ENCODE measurements around the gene RAB10. TPM values are rescaled to one million over a fixed set of nuclear protein-coding genes. Genes with fewer than 3 reads are reported as not detected.

Gene RAB10
- total RNA-seq, 1 donor from 2014 or later, result 130 TPM

GRCh38 chr2:26128176-26128575, 94.3 kb downstream of the RAB10 start:
- TF ChIP-seq CTCF (IDR thresholded peaks at IDR 0.05; ENCODE audit: unreplicated experiment), result no peak
- Mint-ChIP-seq H3K4me3 (ENCODE audit: unreplicated experiment) (no peak overlapping the region), H3K9me3 (ENCODE audit: unreplicated experiment) (no peaks in the 10 kb centered on the region), H3K27me3 (ENCODE audit: unreplicated experiment) (no peaks in the 10 kb centered on the region), H3K27ac (ENCODE audit: unreplicated experiment) (no peak overlapping the region), H3K4me1 (ENCODE audit: unreplicated experiment) (peaks cover 3% of the 10 kb centered on the region), H3K36me3 (ENCODE audit: low read depth, unreplicated experiment) (peaks cover 9% of the 10 kb centered on the region)
- DNase-seq (ENCODE audit: low spot score), result no peak

DNA sequence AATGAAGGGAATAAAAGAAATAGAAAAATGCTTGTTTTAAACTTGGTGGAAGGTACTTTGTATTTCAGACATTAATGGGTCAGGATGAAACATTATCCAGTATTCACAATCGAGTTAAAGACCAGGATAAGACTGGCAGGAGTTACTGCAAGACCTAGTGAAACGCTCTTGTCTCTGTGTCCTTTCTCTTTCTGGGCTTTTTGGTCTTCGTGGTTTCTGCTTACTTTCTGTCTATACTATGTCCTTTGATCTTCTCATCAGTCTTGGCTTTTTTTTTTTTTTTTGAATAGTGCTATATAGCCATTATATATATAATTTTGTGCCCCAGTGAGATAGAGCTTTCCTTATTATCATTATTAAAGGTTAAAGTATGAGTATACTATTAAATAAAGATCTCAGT, 96.9 kb downstream of the RAB10 start:
- Mint-ChIP-seq H3K4me3 (ENCODE audit: unreplicated experiment) (no peak overlapping the region), H3K36me3 (ENCODE audit: low read depth, unreplicated experiment) (peaks cover 17% of the 10 kb centered on the region), H3K27ac (ENCODE audit: unreplicated experiment) (no peak overlapping the region), H3K9me3 (ENCODE audit: unreplicated experiment) (no peaks in the 10 kb centered on the region), H3K4me1 (ENCODE audit: unreplicated experiment) (peaks cover 8% of the 10 kb centered on the region), H3K27me3 (ENCODE audit: unreplicated experiment) (peaks cover 1% of the 10 kb centered on the region)
- no peak for DNase-seq (ENCODE audit: low spot score)
- TF ChIP-seq CTCF (IDR thresholded peaks at IDR 0.05; ENCODE audit: unreplicated experiment), result no peak

GRCh38 chr2:26136451-26136850, 102.6 kb downstream of the RAB10 start:
- peak overlapping the region; percentile 22 for H3K27ac Mint-ChIP-seq (ENCODE audit: unreplicated experiment)
- TF ChIP-seq CTCF (IDR thresholded peaks at IDR 0.05; ENCODE audit: unreplicated experiment), result no peak
- H3K27me3 Mint-ChIP-seq (ENCODE audit: unreplicated experiment), result peaks cover 6% of the 10 kb centered on the region
- H3K36me3 Mint-ChIP-seq (ENCODE audit: low read depth, unreplicated experiment), result peaks cover 14% of the 10 kb centered on the region
- peaks cover 8% of the 10 kb centered on the region for H3K4me1 Mint-ChIP-seq (ENCODE audit: unreplicated experiment)
- no peak for DNase-seq (ENCODE audit: low spot score)
- no peak overlapping the region for H3K4me3 Mint-ChIP-seq (ENCODE audit: unreplicated experiment)
- no peaks in the 10 kb centered on the region for H3K9me3 Mint-ChIP-seq (ENCODE audit: unreplicated experiment)

DNA sequence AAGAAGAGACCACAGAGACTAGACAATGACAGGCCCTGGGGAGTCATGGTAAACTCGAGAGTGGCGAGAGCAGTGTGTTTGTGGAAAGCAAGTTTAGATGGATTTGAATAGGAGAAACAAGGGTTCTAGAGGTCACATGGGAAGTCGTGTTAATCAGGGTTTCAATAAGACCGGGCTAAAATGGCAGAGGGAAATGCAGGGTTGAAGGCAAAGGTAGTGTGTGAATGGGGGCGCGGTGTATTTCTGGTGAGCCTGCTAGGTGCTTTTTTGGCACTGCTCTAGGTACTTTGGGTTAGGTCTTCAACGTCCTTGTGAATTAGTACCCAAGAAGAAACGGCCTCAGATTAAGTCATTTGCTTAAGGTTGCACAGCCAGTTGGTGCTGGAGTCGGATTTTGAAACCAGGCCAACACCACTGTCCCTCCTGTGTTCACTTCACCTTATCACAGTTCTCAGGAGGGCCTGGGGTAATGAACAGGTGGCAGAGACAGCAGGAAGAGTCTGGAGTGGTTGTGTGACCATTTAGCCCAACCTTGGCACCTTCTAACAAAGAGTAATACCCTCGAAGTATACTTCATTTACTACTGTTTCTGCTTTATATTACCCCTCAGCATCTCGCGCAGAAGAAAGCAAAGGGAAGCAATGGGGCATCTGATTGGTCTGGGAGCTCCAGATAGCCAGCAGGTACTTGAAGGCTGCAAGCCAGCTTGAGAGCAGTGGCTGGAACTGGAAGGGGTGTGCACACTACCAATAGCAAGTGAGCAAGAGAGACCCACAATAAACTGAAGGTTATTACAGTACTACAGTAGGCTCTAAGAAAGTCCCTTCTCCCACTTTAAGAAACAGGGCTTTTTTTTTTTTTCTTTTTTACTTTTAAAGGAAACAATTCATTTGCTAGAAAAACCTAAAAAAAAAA, 105.6 kb downstream of the RAB10 start:
- peak overlapping the region; percentile 44 for H3K27ac Mint-ChIP-seq (ENCODE audit: unreplicated experiment)
- H3K4me3 Mint-ChIP-seq (ENCODE audit: unreplicated experiment), result no peak overlapping the region
- DNase-seq (ENCODE audit: low spot score), result no peak
- H3K4me1 Mint-ChIP-seq (ENCODE audit: unreplicated experiment), result peaks cover 10% of the 10 kb centered on the region
- peaks cover 11% of the 10 kb centered on the region for H3K36me3 Mint-ChIP-seq (ENCODE audit: low read depth, unreplicated experiment)
- no peak for TF ChIP-seq CTCF (IDR thresholded peaks at IDR 0.05; ENCODE audit: unreplicated experiment)
- H3K27me3 Mint-ChIP-seq (ENCODE audit: unreplicated experiment), result peaks cover 4% of the 10 kb centered on the region
- H3K9me3 Mint-ChIP-seq (ENCODE audit: unreplicated experiment), result no peaks in the 10 kb centered on the region

DNA sequence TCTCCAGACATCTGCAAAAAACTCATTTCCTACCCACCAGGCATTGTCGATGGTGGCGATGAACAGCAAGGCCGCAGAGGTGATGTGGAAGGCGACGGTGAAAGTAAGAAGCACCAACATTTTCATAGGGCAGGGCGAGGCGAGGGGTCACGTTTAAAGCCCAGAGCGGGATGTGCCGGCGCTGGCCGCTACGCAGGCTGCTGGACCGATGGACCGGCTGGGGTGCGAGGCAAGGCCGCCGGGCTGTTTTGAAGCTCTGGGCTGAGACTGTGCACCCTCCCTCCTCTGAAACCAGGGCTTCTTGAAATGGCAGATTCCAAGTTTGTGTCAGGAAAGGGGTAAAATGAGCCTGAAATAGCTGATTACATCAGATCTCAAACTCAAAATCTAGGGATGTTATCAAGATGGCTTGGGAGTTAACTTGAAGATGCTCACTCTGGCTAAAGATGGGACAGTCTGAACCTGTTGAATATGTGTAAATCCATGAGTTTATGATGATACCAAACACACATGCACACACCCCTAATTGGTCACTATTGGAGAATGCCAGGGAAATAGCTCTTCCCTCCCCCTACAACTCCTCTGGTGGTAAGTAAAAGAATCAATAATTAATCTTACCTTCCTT, 107.4 kb downstream of the RAB10 start:
- Mint-ChIP-seq H3K9me3 (ENCODE audit: unreplicated experiment) (no peaks in the 10 kb centered on the region), H3K4me3 (ENCODE audit: unreplicated experiment) (no peak overlapping the region), H3K36me3 (ENCODE audit: low read depth, unreplicated experiment) (peaks cover 6% of the 10 kb centered on the region), H3K4me1 (ENCODE audit: unreplicated experiment) (peaks cover 9% of the 10 kb centered on the region), H3K27ac (ENCODE audit: unreplicated experiment) (no peak overlapping the region), H3K27me3 (ENCODE audit: unreplicated experiment) (peaks cover 4% of the 10 kb centered on the region)
- DNase-seq (ENCODE audit: low spot score), result no peak
- TF ChIP-seq CTCF (IDR thresholded peaks at IDR 0.05; ENCODE audit: unreplicated experiment), result no peak

All from endothelial cell (in vitro differentiated cells).